ENCODE results near the gene NCAPG2.
"Not testable (repeated sequence)": the region's sequence is repeated elsewhere in the genome, so short reads cannot be mapped to it uniquely, and the experiment has no call there.

NCAPG2 gene

DNA sequence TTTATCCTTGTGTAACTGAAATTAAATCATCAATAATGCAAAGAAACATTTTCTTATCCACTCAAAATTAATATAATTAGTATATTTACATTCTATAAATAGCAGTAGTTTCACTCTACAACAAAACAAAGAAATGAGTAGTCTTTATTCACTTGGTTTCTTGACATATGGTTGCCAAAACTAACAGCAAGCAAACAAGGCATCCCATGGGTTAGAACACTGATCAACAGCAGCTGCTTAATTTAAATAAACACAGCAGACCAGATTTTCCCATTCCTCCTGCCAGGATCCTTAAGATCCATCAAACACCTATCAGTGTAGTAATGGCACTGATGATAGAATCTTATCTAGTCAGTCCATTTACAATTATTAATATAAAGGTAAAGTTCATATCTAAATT, 22.1 kb downstream of the NCAPG2 start:
- no peak for DNase-seq
- Histone ChIP-seq H3K36me3 (peaks cover 61% of the 10 kb centered on the region), H3K4me3 (ENCODE audit: low read depth, low read length) (no peak overlapping the region), H3K4me1 (peaks cover 5% of the 10 kb centered on the region; the same call in 1 of the 2 replicates), H3K27me3 (no peaks in the 10 kb centered on the region), H3K9me3 (no peaks in the 10 kb centered on the region)
- TF ChIP-seq, protein P1, sequence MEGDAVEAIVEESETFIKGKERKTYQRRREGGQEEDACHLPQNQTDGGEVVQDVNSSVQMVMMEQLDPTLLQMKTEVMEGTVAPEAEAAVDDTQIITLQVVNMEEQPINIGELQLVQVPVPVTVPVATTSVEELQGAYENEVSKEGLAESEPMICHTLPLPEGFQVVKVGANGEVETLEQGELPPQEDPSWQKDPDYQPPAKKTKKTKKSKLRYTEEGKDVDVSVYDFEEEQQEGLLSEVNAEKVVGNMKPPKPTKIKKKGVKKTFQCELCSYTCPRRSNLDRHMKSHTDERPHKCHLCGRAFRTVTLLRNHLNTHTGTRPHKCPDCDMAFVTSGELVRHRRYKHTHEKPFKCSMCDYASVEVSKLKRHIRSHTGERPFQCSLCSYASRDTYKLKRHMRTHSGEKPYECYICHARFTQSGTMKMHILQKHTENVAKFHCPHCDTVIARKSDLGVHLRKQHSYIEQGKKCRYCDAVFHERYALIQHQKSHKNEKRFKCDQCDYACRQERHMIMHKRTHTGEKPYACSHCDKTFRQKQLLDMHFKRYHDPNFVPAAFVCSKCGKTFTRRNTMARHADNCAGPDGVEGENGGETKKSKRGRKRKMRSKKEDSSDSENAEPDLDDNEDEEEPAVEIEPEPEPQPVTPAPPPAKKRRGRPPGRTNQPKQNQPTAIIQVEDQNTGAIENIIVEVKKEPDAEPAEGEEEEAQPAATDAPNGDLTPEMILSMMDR (IDR thresholded peaks at IDR 0.05; ENCODE audit: low read depth, low read length), result no peak

DNA sequence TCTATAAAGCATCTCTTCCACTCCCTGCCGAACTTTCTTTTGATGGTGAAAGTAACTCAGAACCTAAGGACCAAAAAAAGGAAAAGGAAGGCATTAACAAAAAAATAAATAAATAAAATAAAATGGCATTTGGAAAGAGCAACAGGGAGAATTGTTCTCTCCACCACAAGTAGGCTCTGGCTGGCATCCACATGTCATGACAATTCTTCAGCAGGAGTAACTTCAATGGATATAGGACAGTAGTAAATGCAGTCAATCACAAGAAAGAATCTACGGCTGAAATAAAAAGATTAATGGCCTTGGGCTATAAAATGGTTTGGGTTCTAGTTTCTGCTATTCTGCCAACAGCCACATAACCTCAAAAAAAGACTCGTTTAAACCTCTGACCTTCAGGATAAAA, 23.9 kb downstream of the NCAPG2 start:
- no peak for DNase-seq
- H3K27me3 ChIP-seq, result no peaks in the 10 kb centered on the region
- TF ChIP-seq, protein P1 (IDR thresholded peaks at IDR 0.05; ENCODE audit: low read depth, low read length), result no peak
- peaks cover 59% of the 10 kb centered on the region for H3K36me3 ChIP-seq
- H3K9me3 ChIP-seq, result no peaks in the 10 kb centered on the region
- no peak overlapping the region for H3K4me3 ChIP-seq (ENCODE audit: low read depth, low read length)
- H3K4me1 ChIP-seq, result peaks cover 5% of the 10 kb centered on the region; the same call in 1 of the 2 replicates

- no peaks in the 10 kb centered on the region for H3K4me1 ChIP-seq
- peaks cover 66% of the 10 kb centered on the region for H3K36me3 ChIP-seq
- DNase-seq, result no peak
- no peak overlapping the region for H3K4me3 ChIP-seq (ENCODE audit: low read depth, low read length)
- no peaks in the 10 kb centered on the region for H3K27me3 ChIP-seq
- TF ChIP-seq, protein P1 (IDR thresholded peaks at IDR 0.05; ENCODE audit: low read depth, low read length), result no peak
- H3K9me3 ChIP-seq, result no peaks in the 10 kb centered on the region
Measured at GRCh38 chr7:158676906-158677305, 27.7 kb downstream of the NCAPG2 start.

- Histone ChIP-seq H3K9me3 (no peaks in the 10 kb centered on the region), H3K27me3 (no peaks in the 10 kb centered on the region), H3K4me3 (ENCODE audit: low read depth, low read length) (no peak overlapping the region), H3K36me3 (peaks cover 72% of the 10 kb centered on the region), H3K4me1 (no peaks in the 10 kb centered on the region)
- TF ChIP-seq, protein P1 (IDR thresholded peaks at IDR 0.05; ENCODE audit: low read depth, low read length), result no peak
- no peak for DNase-seq
Measured at GRCh38 chr7:158676171-158676840, 28.3 kb downstream of the NCAPG2 start.

DNA sequence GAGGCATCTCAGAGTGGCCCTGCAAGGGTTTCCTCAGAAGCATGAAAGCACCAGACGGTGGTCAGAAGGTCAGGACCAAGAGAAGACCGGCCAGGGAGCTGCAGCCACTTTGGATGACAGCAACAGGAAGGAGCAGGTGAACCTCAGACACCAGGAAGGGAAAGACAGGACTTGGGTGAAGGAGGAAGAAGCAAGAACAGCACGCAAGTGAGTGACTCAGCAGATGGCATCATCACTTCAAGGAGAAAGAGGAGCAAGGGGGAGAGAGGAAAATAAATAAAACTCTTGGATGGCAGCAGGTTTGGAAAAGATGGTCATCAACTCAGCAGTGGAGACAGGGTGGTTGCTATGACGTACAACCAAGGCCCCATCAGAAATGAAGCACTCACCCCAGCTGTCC, 31.6 kb downstream of the NCAPG2 start:
- TF ChIP-seq, protein P1 (IDR thresholded peaks at IDR 0.05; ENCODE audit: low read depth, low read length), result no peak
- DNase-seq, result no peak
- peaks cover 61% of the 10 kb centered on the region for H3K36me3 ChIP-seq

GRCh38 chr7:158668086-158668485, 36.5 kb downstream of the NCAPG2 start:
- peaks cover 46% of the 10 kb centered on the region for H3K36me3 ChIP-seq

More for the DNA sequence above, 31.6 kb downstream of the NCAPG2 start:
- H3K27me3 ChIP-seq, result no peaks in the 10 kb centered on the region
- H3K4me3 ChIP-seq (ENCODE audit: low read depth, low read length), result no peak overlapping the region
- H3K4me1 ChIP-seq, result no peaks in the 10 kb centered on the region
- no peaks in the 10 kb centered on the region for H3K9me3 ChIP-seq

GRCh38 chr7:158666966-158667678, 37.5 kb downstream of the NCAPG2 start:
- DNase-seq; H3K9me3 ChIP-seq; H3K27me3 ChIP-seq; H3K4me3 ChIP-seq (ENCODE audit: low read depth, low read length): not testable (repeated sequence)
- Histone ChIP-seq H3K4me1 (peaks cover 19% of the 10 kb centered on the region), H3K36me3 (peaks cover 46% of the 10 kb centered on the region)

More at GRCh38 chr7:158668086-158668485, 36.5 kb downstream of the NCAPG2 start:
- H3K4me3 ChIP-seq (ENCODE audit: low read depth, low read length); H3K9me3 ChIP-seq; H3K27me3 ChIP-seq; DNase-seq: not testable (repeated sequence)
- H3K4me1 ChIP-seq, result peaks cover 14% of the 10 kb centered on the region
